Left lung (tissue), 10 donors: ENCODE measurements around the gene STAB1. TPM values are rescaled to one million over a fixed set of nuclear protein-coding genes. Genes with fewer than 3 reads are reported as not detected.

Source experiments
- ATAC-seq: fragments of 200-7000 bp; cut with Tn5 transposase; one replicate; pipeline ENCODE4 v1.9.1; 2020; ENCODE audit warnings: moderate library complexity
- DNase-seq, 4 donors: peaks; one replicate each; pipeline ENCODE4 v3.0.0-alpha.2; 2013 to 2020
- H3K27ac ChIP-seq, 2 donors: fragments of 200-600 bp; sonication (generic) in 1 of 2; one replicate each; pipeline versions ENCODE4 v1.5.0 to v1.8.0; 2020 to 2021
- H3K27me3 ChIP-seq, 2 donors: fragments of 200-600 bp; sonication (generic) in 1 of 2; one replicate each; pipeline versions ENCODE4 v1.5.0 to v1.8.0; 2020 to 2021
- H3K36me3 ChIP-seq, 2 donors: fragments of 200-600 bp; sonication (generic) in 1 of 2; one replicate each; pipeline versions ENCODE4 v1.5.0 to v1.8.0; 2020 to 2021
- H3K4me1 ChIP-seq, 2 donors: fragments of 200-600 bp; one replicate each; pipeline ENCODE4 v1.8.0; 2021
- H3K4me3 ChIP-seq, 2 donors: fragments of 200-600 bp; sonication (generic) in 1 of 2; one replicate each; pipeline versions ENCODE4 v1.5.0 to v1.8.0; 2020 to 2021; ENCODE audit warnings: mild to moderate bottlenecking in 1 of 2
- H3K9me3 ChIP-seq, 2 donors: fragments of 200-600 bp; sonication (generic) in 1 of 2; one replicate each; pipeline versions ENCODE4 v1.5.0 to v1.8.0; 2020 to 2021
- CTCF ChIP-seq, 2 donors: fragments of 200-600 bp; sonication (generic) in 1 of 2; IDR thresholded peaks; one replicate each; pipeline versions ENCODE4 v1.5.0 to v1.8.0; 2021; ENCODE audit warnings: antibody characterized with exemption in 2 of 2
- intact Hi-C, 2 donors: fragments of 100-400 bp; cut with DNase I; formaldehyde crosslinking; loops; one replicate each; pipeline versions ENCODE4 v1.11.2 to v1.14.2; 2022
- polyA plus RNA-seq, 6 donors: library from polyadenylated mRNA; unstranded; fragments of 120-200 nt; gene quantifications; one replicate each; pipeline ENCODE4 v1.2.1, GENCODE V29; 2013; ENCODE audit not compliant: insufficient read length in 6 of 6
- total RNA-seq, 2 donors: library from RNA; stranded (reverse); fragmentation: NEBNext Ultra II Directional; extraction: Animal tissue kit (Norgen Biotek cat#: 25700); gene quantifications; one replicate each; pipeline ENCODE4 v1.2.1, GENCODE V29; 2021
- donor health status: DM: no; HTN: yes; CAD: no.
- donor health status: DM: no; HTN: no; CAD: no.

The STAB1 gene
- total and polyA plus RNA-seq, 8 donors: 46.5 to 334 (median 51.4) TPM

DNA sequence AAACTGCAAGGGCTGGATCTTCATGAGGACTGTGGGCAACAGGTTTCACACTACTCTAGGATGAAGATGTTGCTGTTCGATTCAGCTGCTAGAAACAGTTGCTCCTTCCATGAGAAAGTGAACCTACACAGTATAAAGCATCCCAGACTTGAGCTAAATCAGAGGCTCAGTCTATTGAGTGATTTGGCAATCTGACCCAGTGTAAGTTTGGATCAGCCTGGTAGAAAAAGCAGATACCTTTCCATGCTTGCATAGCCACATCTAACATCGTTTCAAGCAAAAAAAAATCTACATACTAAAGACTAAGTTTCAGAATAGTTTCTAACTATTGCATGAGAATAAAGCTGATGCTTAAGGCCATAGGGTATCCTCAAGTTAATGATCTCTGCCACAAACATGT, 45.9 kb downstream of the STAB1 start:
- no peaks in the 10 kb centered on the region for H3K9me3 ChIP-seq
- peaks cover 0 to 39% of the 10 kb centered on the region in 2 donors for H3K36me3 ChIP-seq
- no peak overlapping the region for H3K4me3 ChIP-seq
- H3K27ac ChIP-seq: no peak overlapping the region
- H3K4me1 ChIP-seq: peaks cover 10 to 43% of the 10 kb centered on the region in 2 donors
- DNase-seq (no peak), ATAC-seq (no peak)
- no peaks in the 10 kb centered on the region for H3K27me3 ChIP-seq
- intact Hi-C loops: no loop called here
- TF ChIP-seq CTCF (IDR thresholded peaks at IDR 0.05): no peak

- intact Hi-C loops: no loop called here
- no peak overlapping the region for H3K4me3 ChIP-seq
- no peaks in the 10 kb centered on the region for H3K9me3 ChIP-seq
- TF ChIP-seq CTCF (IDR thresholded peaks at IDR 0.05): no peak
- peak overlapping the region in 1 of 2 donors; percentile 18 for H3K27ac ChIP-seq
- H3K36me3 ChIP-seq: peaks cover 0 to 78% of the 10 kb centered on the region in 2 donors
- H3K4me1 ChIP-seq: peaks cover 0 to 9% of the 10 kb centered on the region in 2 donors
- no peaks in the 10 kb centered on the region for H3K27me3 ChIP-seq
- peak in 1 of 4 donors; percentile 71 for DNase-seq
- peak; percentile 93 for ATAC-seq
These were observed 49.8 kb downstream of the STAB1 start for GRCh38 chr3:52544937-52545336.

DNA sequence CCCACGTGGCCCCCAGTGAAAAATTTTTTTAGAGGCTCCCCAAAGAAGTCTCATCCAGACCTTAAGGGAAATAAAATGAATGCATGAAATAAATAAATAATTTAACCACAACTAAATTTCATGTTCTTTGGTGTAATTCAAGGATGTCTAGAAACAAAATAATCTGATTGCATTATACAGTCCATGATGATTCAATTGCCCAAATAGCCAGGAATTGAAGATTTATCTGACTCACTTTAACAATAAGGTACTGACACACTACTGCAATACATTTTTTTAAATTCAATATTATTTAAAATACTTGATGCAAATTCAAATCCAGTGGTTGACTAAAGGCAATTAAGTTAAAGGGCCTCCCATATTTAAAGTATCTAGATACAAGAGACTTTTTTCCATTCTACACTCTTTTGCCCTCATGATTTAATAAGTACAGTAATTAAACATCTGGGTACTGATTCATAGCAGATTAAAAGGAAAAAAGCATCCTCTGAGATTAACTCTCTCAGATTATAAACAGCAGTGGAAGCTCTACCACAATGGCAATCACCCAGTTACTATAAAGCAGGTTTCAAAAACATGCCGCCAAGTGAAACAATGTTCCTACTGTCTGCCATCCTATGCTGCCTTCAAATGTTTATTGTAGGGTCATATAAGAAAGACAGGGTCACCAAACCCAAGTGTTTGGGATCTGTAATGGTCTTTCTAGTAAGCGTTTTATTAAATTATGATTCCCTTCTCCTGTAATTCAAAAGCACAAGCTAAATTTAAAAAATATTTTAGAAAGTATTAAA, 51.2 kb downstream of the STAB1 start:
- no peak for TF ChIP-seq CTCF (IDR thresholded peaks at IDR 0.05)
- H3K36me3 ChIP-seq: peaks cover 0 to 81% of the 10 kb centered on the region in 2 donors
- no peaks in the 10 kb centered on the region for H3K9me3 ChIP-seq
- H3K4me1 ChIP-seq: peaks cover 0 to 3% of the 10 kb centered on the region in 2 donors
- no peak for DNase-seq
- no peaks in the 10 kb centered on the region for H3K27me3 ChIP-seq
- no peak overlapping the region for H3K4me3 ChIP-seq
- intact Hi-C loops: no loop called here
- H3K27ac ChIP-seq: no peak overlapping the region
- ATAC-seq: no peak

- DNase-seq (no peak), ATAC-seq (no peak)
- peaks cover 0 to 3% of the 10 kb centered on the region in 2 donors for H3K4me1 ChIP-seq
- intact Hi-C loops: no loop called here
- no peak overlapping the region for H3K27ac ChIP-seq
- no peak overlapping the region for H3K4me3 ChIP-seq
- TF ChIP-seq CTCF (IDR thresholded peaks at IDR 0.05): no peak
- peaks cover 0 to 81% of the 10 kb centered on the region in 2 donors for H3K36me3 ChIP-seq
- no peaks in the 10 kb centered on the region for H3K9me3 ChIP-seq
- no peaks in the 10 kb centered on the region for H3K27me3 ChIP-seq
These were observed 52.0 kb downstream of the STAB1 start for GRCh38 chr3:52547143-52547542.

- peak; percentile 38 for ATAC-seq
- intact Hi-C loops: no loop called here
- H3K27me3 ChIP-seq: no peaks in the 10 kb centered on the region
- peaks cover 0 to 95% of the 10 kb centered on the region in 2 donors for H3K36me3 ChIP-seq
- H3K9me3 ChIP-seq: no peaks in the 10 kb centered on the region
- no peak for DNase-seq
- TF ChIP-seq CTCF (IDR thresholded peaks at IDR 0.05): no peak
- no peak overlapping the region for H3K4me3 ChIP-seq
- no peak overlapping the region for H3K27ac ChIP-seq
- H3K4me1 ChIP-seq: no peaks in the 10 kb centered on the region
These were observed 56.0 kb downstream of the STAB1 start for GRCh38 chr3:52551118-52551517.
